HepG2 (cell line): ENCODE results near the gene CTSW. TPM values are rescaled to one million over a fixed set of nuclear protein-coding genes. Genes with fewer than 3 reads are reported as not detected.

Experiments used
- AGO1 ChIP-seq: fragments of 200-400 bp; formaldehyde crosslinking; IDR thresholded peaks from 2 replicates; pipeline ENCODE4 v1.6.1; 2017; ENCODE audit warnings: mild to moderate bottlenecking, low read depth, low read length, moderate library complexity; ENCODE audit not compliant: poor library complexity, severe bottlenecking
- BRF2 ChIP-seq: sonication (generic); formaldehyde crosslinking; IDR thresholded peaks from 2 replicates; pipeline ENCODE4 v1.8.1; 2022; ENCODE audit warnings: mild to moderate bottlenecking, missing genetic modification reagents
- CREB1 ChIP-seq, 2 experiments: fragments of 450-650 bp in 1 of 2; IDR thresholded peaks; 2 replicates each; pipeline ENCODE4 v1.6.1; 2016 to 2017; ENCODE audit warnings: control low read depth in 1 of 2, mild to moderate bottlenecking in 1 of 2, missing compliant biosample characterization in 1 of 2, missing genetic modification characterization in 1 of 2
- HCFC1 ChIP-seq: fragments of 150-350 bp; IDR thresholded peaks from 2 replicates; pipeline ENCODE4 v1.6.1; 2014; ENCODE audit warnings: low read depth, low read length
- IKZF5 ChIP-seq: IDR thresholded peaks from 2 replicates; pipeline ENCODE4 v1.6.1; 2018; ENCODE audit warnings: missing genetic modification reagents, mild to moderate bottlenecking, missing compliant biosample characterization
- KAT8 ChIP-seq: IDR thresholded peaks from 2 replicates; pipeline ENCODE4 v1.6.1; 2016; ENCODE audit warnings: missing genetic modification reagents, missing compliant biosample characterization
- MIER3 ChIP-seq: IDR thresholded peaks from 2 replicates; pipeline ENCODE4 v1.6.1; 2016; ENCODE audit warnings: missing compliant biosample characterization, borderline replicate concordance
- SMYD3 ChIP-seq: sonication (generic); formaldehyde crosslinking; IDR thresholded peaks from 2 replicates; pipeline ENCODE4 v1.8.1; 2023; ENCODE audit warnings: mild to moderate bottlenecking, missing genetic modification reagents
- U2AF2 ChIP-seq: fragments of 200-400 bp; formaldehyde crosslinking; IDR thresholded peaks from 2 replicates; pipeline ENCODE4 v1.6.1; 2017; ENCODE audit warnings: low read depth, mild to moderate bottlenecking, low read length
- ZBTB34 ChIP-seq: sonication (generic); formaldehyde crosslinking; IDR thresholded peaks from 2 replicates; pipeline ENCODE4 v1.8.0; 2022; ENCODE audit warnings: mild to moderate bottlenecking, missing genetic modification reagents
- ZBTB7A ChIP-seq: sonication (generic); formaldehyde crosslinking; IDR thresholded peaks from 2 replicates; pipeline ENCODE4 v1.8.0; 2022; ENCODE audit warnings: mild to moderate bottlenecking, missing genetic modification reagents
- ZFYVE20 ChIP-seq: sonication (generic); formaldehyde crosslinking; IDR thresholded peaks from 2 replicates; pipeline ENCODE4 v1.8.0; 2023; ENCODE audit warnings: low read depth, mild to moderate bottlenecking, moderate library complexity, missing genetic modification reagents, borderline replicate concordance
- ZHX2 ChIP-seq, 2 experiments: sonication (generic) in 1 of 2; formaldehyde crosslinking in 1 of 2; IDR thresholded peaks; 2 replicates each; pipeline versions ENCODE4 v1.6.1 to v1.9.0; 2014 to 2022; ENCODE audit warnings: antibody characterized with exemption in 1 of 2, borderline replicate concordance in 1 of 2, inconsistent platforms in 1 of 2, low read depth in 1 of 2, missing genetic modification reagents in 1 of 2
- ZNF253 ChIP-seq: sonication (generic); formaldehyde crosslinking; IDR thresholded peaks from 2 replicates; pipeline ENCODE4 v1.8.0; 2022; ENCODE audit warnings: mild to moderate bottlenecking, missing genetic modification reagents, borderline replicate concordance
- ZNF280B ChIP-seq: sonication (generic); formaldehyde crosslinking; IDR thresholded peaks from 2 replicates; pipeline ENCODE4 v1.5.0; 2020; ENCODE audit warnings: missing genetic modification reagents, mild to moderate bottlenecking, borderline replicate concordance
- ZNF460 ChIP-seq: sonication (generic); formaldehyde crosslinking; IDR thresholded peaks from 2 replicates; pipeline ENCODE4 v1.5.1; 2020; ENCODE audit warnings: missing genetic modification reagents, mild to moderate bottlenecking, borderline replicate concordance
- ZNF589 ChIP-seq: sonication (generic); formaldehyde crosslinking; conservative IDR thresholded peaks from 2 replicates; pipeline ENCODE4 v1.8.0; 2022; ENCODE audit warnings: mild to moderate bottlenecking, moderate library complexity, missing genetic modification reagents
- polyA plus RNA-seq, 8 experiments: library from polyadenylated mRNA; depleted of rRNA in 3 of 8; stranded (reverse) in 7 of 8; unstranded in 1 of 8; fragments of >200 nt; fragmentation: Illumina TruSeq in 4 of 8; extraction: Trizol in 4 of 8; gene quantifications; 2 replicates each; pipeline versions ENCODE4 v1.2.1 to v1.2.3, GENCODE V29; 2011 to 2016; ENCODE audit warnings: low read depth in 4 of 8, missing spikeins in 1 of 8, mixed read lengths in 1 of 8; ENCODE audit not compliant: insufficient read depth in 1 of 8
- total RNA-seq, 5 experiments: library from RNA; depleted of rRNA; stranded (reverse); fragments of >200 nt; fragmentation: Illumina TruSeq; extraction: Trizol; gene quantifications; 2 replicates each; pipeline ENCODE4 v1.2.3, GENCODE V29; 2016; ENCODE audit warnings: low read depth in 1 of 5

CTSW gene
- total and polyA plus RNA-seq, 2 of the 13 experiments (the other 11 are each of a cell fraction or from before 2014, with no cell fraction given): 0.09 TPM; not detected in 1

- TF ChIP-seq BRF2 (CRISPR knock-in tag) (no peak), KAT8 (peak; percentile 92), MIER3 (CRISPR knock-in tag) (no peak; the same call in 1 of the 2 replicates), AGO1 (peak; percentile 52), ZNF280B (peak; percentile 74), ZHX2 (IDR thresholded peaks at IDR 0.05; ENCODE audit: low read depth) (peak; percentile 83; the same call in 1 of the 2 replicates), ZHX2 (CRISPR knock-in tag; IDR thresholded peaks at IDR 0.05; ENCODE audit: borderline replicate concordance) (no peak), ZNF253 (CRISPR knock-in tag) (no peak), ZNF589 (CRISPR knock-in tag) (no peak), HCFC1 (no peak), ZBTB7A (no peak), ZFYVE20 (CRISPR knock-in tag) (no peak), SMYD3 (no peak), ZNF460 (CRISPR knock-in tag) (no peak), IKZF5 (CRISPR knock-in tag) (peak; percentile 50), CREB1 (IDR thresholded peaks at IDR 0.05) (peak; percentile 81), CREB1 (CRISPR knock-in tag; IDR thresholded peaks at IDR 0.05) (peak; percentile 95), U2AF2 (no peak), ZBTB34 (CRISPR knock-in tag) (no peak)
Measured at GRCh38 chr11:65888163-65888814, 8.7 kb downstream of the CTSW start, which contains the start of gene FIBP (continued).
